Activated CD4-positive, CD25-positive, alpha-beta regulatory T cell (primary cell): ENCODE data around the gene WDR19.
"Not testable (repeated sequence)": the region's sequence is repeated elsewhere in the genome, so short reads cannot be mapped to it uniquely, and the experiment has no call there.

Experiments used
- DNase-seq, 4 experiments: peaks; one replicate each; lab custom pipeline; 2025; lab: John Stamatoyannopoulos, UW

WDR19 gene

DNA sequence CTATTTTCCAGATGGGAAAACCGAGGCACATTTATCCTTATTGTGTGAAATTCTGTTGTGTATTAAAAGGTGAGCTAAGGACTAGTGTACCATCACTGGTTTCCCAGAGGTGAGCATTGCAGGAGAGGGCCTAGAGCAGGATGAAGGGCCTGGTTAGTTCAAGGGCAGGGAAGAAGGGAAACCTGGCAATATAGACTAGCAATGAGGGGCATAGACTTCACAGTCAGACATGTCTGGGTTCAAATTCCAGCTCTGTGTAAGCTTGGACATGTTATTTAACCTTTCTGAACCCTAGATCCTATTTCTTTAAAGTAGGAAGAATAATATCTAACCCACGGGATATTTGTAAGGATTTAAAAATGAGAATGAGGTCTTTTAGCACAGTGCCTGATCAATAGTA, 50.8 kb downstream of the WDR19 start:
- DNase-seq: no peak

DNA sequence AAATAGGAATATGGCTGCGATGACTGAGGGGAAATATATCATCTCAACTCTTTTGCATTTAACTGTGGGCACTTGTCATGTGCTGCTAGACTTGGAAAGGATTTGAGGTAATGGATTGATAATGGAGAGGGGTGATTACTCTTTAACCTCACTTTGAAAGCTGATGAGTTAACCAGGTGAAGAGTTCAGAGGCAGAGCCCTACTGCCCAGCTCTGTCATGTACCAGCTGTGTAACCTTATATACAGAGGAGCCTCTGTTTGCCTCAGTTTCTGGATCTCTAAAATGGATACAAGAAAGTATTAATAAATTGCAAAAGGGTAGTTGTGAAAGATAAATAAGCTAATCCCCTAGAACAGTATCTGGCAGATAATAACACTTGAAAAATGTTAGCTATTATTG, 51.5 kb downstream of the WDR19 start:
- DNase-seq: no peak

DNA sequence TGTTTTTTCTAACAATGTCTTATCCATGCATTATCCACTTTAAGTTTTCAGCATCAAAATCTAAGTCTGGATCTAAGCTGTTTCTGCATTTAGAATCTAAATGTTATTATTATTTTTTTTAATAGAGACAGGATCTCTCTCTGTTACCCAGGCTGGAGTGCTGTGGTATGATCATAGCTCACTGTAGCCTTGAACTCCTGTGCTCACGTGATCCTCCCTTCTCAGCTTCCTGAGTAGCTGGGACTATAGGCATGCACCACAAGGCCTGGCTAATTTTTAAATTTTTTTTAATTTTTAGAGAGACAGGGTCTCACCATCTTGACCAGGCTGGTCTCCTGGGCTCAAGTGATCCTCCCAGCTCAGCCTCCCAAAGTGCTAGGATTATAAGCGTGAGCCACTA, 52.7 kb downstream of the WDR19 start:
- no peak for DNase-seq

DNA sequence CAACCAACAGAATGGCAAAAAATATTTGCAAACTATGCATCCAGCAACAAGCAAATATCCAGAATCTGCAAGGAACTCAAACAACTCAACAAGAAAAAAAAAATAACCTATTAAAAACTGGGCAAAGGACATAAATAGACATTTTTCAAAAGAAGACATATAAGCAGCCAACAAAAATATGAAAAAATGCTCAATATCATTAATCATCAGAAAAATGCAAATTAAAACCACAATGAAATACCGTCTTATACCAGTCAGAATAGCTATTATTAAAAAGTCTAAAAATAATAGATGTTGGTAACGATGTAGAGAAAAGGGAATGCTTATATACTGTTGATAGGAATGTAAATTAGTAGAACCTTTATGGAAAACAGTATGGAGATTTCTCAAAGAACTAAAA, 53.4 kb downstream of the WDR19 start:
- no peak for DNase-seq

DNA sequence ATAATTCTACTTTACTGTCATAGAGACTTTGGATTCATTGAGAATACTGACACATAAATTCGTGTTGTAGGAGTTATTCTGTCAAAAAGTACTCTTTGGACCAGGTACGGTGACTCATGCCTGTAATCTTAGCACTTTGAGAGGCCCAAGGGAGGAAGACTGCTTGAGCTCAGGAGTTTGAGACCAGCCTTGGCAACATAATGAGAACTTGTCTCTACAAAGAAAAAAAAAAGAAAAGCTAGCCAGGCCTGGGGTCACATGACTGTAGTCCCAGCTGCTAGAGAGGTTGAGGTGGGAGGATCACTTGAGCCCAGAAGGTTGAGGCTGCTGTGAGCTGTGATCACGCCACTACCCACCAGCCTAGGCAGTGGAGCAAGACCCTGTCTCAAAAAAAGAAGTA, 54.9 kb downstream of the WDR19 start:
- no peak for DNase-seq

GRCh38 chr4:39243462-39243861, 61.1 kb downstream of the WDR19 start:
- DNase-seq: no peak

GRCh38 chr4:39255266-39255665, 72.9 kb downstream of the WDR19 start:
- no peak for DNase-seq

- no peak for DNase-seq
Measured at GRCh38 chr4:39255871-39256270, 73.5 kb downstream of the WDR19 start.

DNA sequence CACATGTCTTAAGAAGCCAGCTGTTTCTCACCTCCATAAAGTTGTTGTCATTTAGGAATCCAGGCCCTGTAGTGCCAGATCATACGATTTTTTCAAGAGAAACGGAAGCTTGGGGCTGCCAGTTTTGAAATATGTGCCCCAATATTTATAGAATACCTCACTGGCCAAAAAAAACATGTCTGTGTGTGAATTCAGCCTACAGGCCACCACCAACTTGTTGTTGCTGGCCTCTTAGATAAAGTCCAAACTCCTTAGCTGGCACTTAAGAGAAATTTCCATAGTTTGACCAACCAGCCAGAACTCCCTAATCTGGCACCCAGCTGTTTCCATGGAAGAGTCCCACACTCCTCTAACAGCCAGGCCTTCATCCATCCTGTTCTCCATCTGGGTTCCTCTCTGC, 74.1 kb downstream of the WDR19 start:
- DNase-seq: no peak

- no peak for DNase-seq
Measured at GRCh38 chr4:39259571-39260330, 77.4 kb downstream of the WDR19 start.

- DNase-seq: no peak
Measured at GRCh38 chr4:39263895-39264294, 81.6 kb downstream of the WDR19 start.

DNA sequence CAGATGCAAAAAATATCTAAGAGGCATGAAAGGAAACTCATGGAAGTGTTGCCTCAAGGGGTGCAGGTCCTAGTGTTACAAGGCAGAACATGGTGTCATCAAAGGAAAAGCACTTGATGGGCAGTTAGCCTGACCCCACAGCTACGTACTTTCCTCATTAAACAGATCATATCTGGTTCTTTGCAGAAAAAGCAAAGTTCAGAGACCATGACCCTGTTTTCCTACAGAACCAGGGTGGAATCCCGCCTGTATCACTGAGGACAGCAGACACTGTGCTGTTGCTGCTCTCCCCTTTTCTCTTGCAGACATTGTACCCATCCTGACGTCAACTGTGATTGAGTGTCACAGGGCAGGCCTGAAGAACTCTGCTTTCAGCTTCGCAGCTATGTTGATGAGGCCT, 92.2 kb downstream of the WDR19 start:
- no peak for DNase-seq

GRCh38 chr4:39277661-39278060, 95.3 kb downstream of the WDR19 start:
- DNase-seq: not testable (repeated sequence)

DNA sequence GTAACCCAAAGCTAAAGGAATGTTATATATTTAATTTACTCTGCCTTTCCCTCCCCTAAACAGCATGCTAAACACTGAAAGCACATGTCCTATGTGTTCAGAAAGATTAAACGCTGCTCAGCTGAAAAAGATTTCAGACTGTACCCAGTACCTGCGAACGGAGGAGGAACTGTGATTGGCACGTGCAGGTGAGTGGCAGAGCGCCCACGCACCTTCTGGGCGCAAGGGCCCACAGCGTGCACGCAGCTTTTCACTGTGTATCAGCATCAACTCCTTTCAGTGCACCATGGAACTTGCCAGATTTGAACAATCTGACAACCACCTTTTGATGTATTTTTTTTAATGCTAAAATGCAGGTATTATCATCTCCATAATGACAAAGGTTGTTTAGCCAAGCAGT, 96.1 kb downstream of the WDR19 start:
- DNase-seq: no peak

DNA sequence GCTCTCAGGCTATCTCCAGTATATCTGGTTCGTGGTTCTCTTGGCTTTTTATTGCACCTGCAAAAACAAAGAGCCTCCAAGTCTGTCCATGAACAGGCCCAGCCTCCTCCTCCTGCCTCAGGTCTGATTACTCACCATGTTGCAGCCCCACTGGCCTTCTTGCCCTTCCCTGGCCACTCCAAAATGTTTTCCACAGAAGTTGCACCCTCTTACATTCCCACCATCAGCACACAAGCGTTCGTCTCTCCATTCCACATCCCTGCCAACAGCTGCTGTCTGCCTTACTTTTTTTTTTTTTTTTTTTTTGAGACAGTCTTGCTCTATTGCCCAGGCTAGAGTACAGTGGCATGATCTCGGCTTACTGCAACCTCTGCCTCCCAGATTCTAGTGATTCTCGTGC, 97.1 kb downstream of the WDR19 start:
- no peak for DNase-seq

DNA sequence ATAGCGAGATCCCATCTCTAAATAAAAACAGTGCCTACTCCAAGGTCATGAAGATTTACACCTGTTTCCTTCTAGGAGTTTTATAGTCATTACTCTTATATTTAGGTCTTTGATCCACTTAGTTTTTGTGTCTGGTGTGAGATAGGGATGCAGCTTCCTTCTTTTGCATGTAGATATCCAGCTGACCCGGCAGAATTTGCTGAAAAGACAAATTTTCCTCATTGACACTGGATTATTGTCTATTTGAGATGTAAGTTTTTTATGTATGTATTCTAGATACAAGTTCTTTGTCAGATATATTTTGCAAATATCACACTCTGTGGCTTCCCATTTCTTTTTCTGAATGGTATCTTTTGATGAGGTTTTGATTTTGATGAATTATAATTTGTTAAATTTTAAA, 98.4 kb downstream of the WDR19 start:
- no peak for DNase-seq

- no peak for DNase-seq
Measured at GRCh38 chr4:39285111-39285795, 102.9 kb downstream of the WDR19 start.

DNA sequence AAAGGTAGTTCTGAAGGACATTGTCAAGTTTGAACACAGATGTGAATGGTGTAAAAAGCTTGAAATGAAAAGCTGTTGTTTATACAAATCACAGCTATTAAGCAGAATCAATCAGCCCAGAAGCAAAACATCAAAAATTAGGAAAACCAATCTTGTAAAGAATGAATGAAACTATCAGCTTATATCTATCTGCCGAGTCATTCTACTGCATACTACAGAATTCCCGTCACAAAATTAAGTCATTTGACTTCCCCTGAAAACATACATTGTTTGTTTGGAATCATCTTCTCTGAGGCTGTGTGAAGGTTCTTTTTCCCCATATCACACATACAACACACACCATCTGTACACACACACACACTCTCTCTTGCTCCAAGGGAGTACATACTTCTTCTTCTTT, 103.5 kb downstream of the WDR19 start:
- no peak for DNase-seq

DNA sequence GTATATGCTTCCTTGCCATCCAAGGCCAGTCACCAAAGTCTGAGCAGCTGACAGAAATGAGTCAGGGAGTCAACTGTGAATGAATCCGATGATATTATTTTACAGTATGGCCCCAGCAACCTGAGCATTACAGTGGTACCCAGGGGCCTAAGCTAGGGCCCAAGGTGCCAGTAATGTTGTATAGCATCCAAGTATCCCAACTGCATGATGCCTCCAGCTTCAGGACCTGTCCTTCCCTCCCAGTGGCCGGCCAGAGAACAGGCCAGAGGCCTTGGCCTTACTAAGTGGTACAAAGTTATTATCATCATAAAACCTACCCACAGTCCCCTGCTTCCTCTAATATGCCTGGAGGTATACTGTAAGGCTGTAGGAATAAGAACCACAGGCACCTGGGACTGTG, 103.9 kb downstream of the WDR19 start:
- no peak for DNase-seq

- DNase-seq: no peak
Measured at GRCh38 chr4:39287223-39287622, 104.9 kb downstream of the WDR19 start.

DNA sequence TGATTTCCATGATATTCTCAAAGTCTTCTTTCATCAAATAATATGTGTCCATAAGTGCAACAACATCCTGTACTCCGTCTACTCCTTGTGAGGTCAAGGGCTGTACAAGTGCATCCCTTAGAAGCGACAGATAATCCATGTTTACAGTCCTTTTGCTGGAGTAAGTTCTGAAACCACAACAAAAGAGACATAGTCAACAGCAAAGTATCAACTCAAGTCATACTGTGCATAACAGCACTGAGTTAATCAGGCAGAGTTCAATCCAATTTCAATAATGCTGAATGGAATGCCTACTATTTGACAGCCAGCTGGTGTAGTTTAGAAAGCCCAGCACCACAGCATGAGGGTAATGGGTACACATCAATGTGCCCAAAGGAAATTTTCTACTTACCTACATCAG, 109.4 kb downstream of the WDR19 start:
- no peak for DNase-seq

DNA sequence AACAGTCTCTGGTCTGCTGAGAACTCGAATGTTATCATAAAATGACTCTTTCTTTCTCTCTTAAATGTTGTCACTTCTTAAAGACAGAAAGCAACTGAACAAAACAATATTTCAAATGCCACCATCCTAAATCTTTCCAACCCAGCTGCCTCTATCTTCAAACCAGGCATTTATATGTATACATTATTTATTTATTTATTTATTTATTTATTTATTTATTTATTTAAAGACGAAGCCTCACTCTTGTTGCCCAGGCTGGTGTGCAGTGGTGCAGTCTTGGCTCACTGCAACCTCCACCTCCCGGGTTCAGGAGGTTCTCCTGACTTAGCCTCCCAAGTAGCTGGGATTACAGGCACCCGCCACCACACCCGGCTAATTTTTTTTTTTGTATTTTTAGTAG, 110.1 kb downstream of the WDR19 start:
- DNase-seq: not testable (repeated sequence)

- no peak for DNase-seq
Measured at GRCh38 chr4:39295784-39296183, 113.5 kb downstream of the WDR19 start.

GRCh38 chr4:39302901-39303300, 120.6 kb downstream of the WDR19 start:
- no peak for DNase-seq
